Adrenal gland (tissue), 19 donors: ENCODE measurements around the gene GOLGA6L24. TPM values are rescaled to one million over a fixed set of nuclear protein-coding genes. Genes with fewer than 3 reads are reported as not detected.
"Not testable (repeated sequence)": the region's sequence is repeated elsewhere in the genome, so short reads cannot be mapped to it uniquely, and the experiment has no call there.

Source experiments
- DNase-seq, 7 donors: peaks; one replicate each; pipeline ENCODE4 v3.0.0-alpha.2; 2019 to 2020
- H3K27ac ChIP-seq, 5 donors: fragments of 200-600 bp; sonication (generic) in 4 of 5; 1 replicate in 3 of 5; 2 replicates in 2 of 5; pipeline versions ENCODE4 v1.5.1 to v1.8.0; 2016 to 2020; ENCODE audit warnings: mild to moderate bottlenecking in 1 of 5
- H3K27me3 ChIP-seq: fragments of 200-600 bp; 2 replicates; pipeline ENCODE4 v1.8.0; 2021
- H3K36me3 ChIP-seq, 2 donors: fragments of 200-600 bp; replicated peaks in 1 of 2; 1 replicate in 1 of 2; 2 replicates in 1 of 2; pipeline versions ENCODE4 v1.5.1 to v1.8.0; 2018 to 2022
- H3K4me1 ChIP-seq, 2 donors: fragments of 200-600 bp; replicated peaks in 1 of 2; 1 replicate in 1 of 2; 2 replicates in 1 of 2; pipeline versions ENCODE4 v1.5.1 to v1.8.0; 2018 to 2021
- H3K4me3 ChIP-seq, 4 donors: fragments of 200-600 bp; sonication (generic) in 3 of 4; one replicate each; pipeline ENCODE4 v1.5.1; 2016 to 2018
- H3K9me3 ChIP-seq, 3 donors: fragments of 200-600 bp; sonication (generic) in 1 of 3; replicated peaks in 1 of 3; 1 replicate in 2 of 3; 2 replicates in 1 of 3; pipeline versions ENCODE4 v1.5.1 to v1.8.0; 2016 to 2021
- WGBS, 4 donors: extraction: QIAGEN DNeasy Blood & Tissue Kit in 2 of 4; methylation state at CpG; one replicate each; pipeline versions ENCODE4 v1.1.5 to v1.1.7; 2013 to 2017; 5-methylcytosine and 5-hydroxymethylcytosine counted together
- intact Hi-C, 2 donors: fragments of 100-400 bp; cut with DNase I; formaldehyde crosslinking; loops; one replicate each; pipeline versions ENCODE4 v1.14.1 to v1.15.0; 2022 to 2023
- long read RNA-seq, 10 donors: library from polyadenylated mRNA in 3 of 10; unstranded in 2 of 10; stranded (forward) in 1 of 10; transcript quantifications; one replicate each; pipeline ENCODE4 v2.0.0 and lab custom pipeline, GENCODE V29; 2021 to 2026
- polyA plus RNA-seq, 3 donors: library from polyadenylated mRNA; stranded (reverse); fragments of 200-250 nt in 2 of 3; fragments of 350-450 nt in 1 of 3; fragmentation: Illumina TruSeq in 1 of 3; extraction: RNeasy Lipid Tissue Mini Kit (QIAGEN cat#74804) in 1 of 3; gene quantifications; one replicate each; pipeline ENCODE4 v1.2.3, GENCODE V29; 2013 to 2014
- total RNA-seq, 9 donors: library from RNA; depleted of rRNA in 4 of 9; stranded (reverse); fragments of >200 nt in 4 of 9; fragments of 120-200 nt in 1 of 9; fragmentation: NEBNext Ultra II Directional in 1 of 9; extraction: Animal tissue kit (Norgen Biotek cat#: 25700) in 1 of 9; gene quantifications; one replicate each; pipeline versions ENCODE4 v1.1.0 to v1.2.4, GENCODE V29; 2013 to 2023
- donor health status: healthy with polysubstance abuse.
- donor health status: Bipolar disorder and iron deficiency.
- donor health status: DM: yes; HTN: yes; CAD: no.
- donor health status: DM: no; HTN: no; CAD: no.
- donor health status: DM: no; HTN: no; CAD: no.
- donor health status: DM: yes; HTN: yes; CAD: no.

Gene GOLGA6L24
- total RNA-seq: not detected
- polyA plus RNA-seq: not detected
- long read RNA-seq, donor 1: 0 reads
- long read RNA-seq, donor 2: 0 reads
- long read RNA-seq, donor 3: 0 reads
- long read RNA-seq, donor 4: 0 reads
- long read RNA-seq, donor 5: 0 reads
- long read RNA-seq, donor 6: 0 reads
- long read RNA-seq, donor 7: 0 reads
- long read RNA-seq, donor 8: 0 reads
- long read RNA-seq, donor 9: 0 reads
- long read RNA-seq, donor 10: 0 reads

- H3K27me3 ChIP-seq, intact Hi-C loops, DNase-seq, H3K4me1 ChIP-seq, H3K27ac ChIP-seq, H3K4me3 ChIP-seq, H3K9me3 ChIP-seq, H3K36me3 ChIP-seq: not testable (repeated sequence)
- WGBS, 4 donors: no CpG with 5 or more reads among the region's 7 CpGs
Observed at GRCh38 chr15:28357984-28358383, at the start of gene GOLGA6L24. GOLGA6L24 (minus strand) TSS chr15:28358084; CDS start chr15:28358023, 61 bp downstream.

- H3K9me3 ChIP-seq, H3K4me3 ChIP-seq, H3K4me1 ChIP-seq, H3K27ac ChIP-seq, H3K27me3 ChIP-seq, intact Hi-C loops, DNase-seq, H3K36me3 ChIP-seq: not testable (repeated sequence)
- WGBS, 4 donors: 0% methylated on average over 1 of the region's 64 CpGs; no CpG with 5 or more reads in 3 of the 4 donors
Observed at GRCh38 chr15:28402774-28403435, 45.0 kb upstream of the GOLGA6L24 start.

GRCh38 chr15:28396022-28396421 is 38.1 kb upstream of the GOLGA6L24 start:
- H3K27ac ChIP-seq, H3K27me3 ChIP-seq, intact Hi-C loops, H3K4me3 ChIP-seq, H3K4me1 ChIP-seq, H3K36me3 ChIP-seq, DNase-seq, H3K9me3 ChIP-seq: not testable (repeated sequence)
- WGBS, 4 donors: 86 to 90% methylated on average over 2 of the region's 11 CpGs; no CpG with 5 or more reads in 2 of the 4 donors

GRCh38 chr15:28380053-28380452 is 22.2 kb upstream of the GOLGA6L24 start:
- H3K4me1 ChIP-seq, H3K27me3 ChIP-seq, H3K27ac ChIP-seq, H3K4me3 ChIP-seq, DNase-seq, H3K36me3 ChIP-seq, intact Hi-C loops, H3K9me3 ChIP-seq: not testable (repeated sequence)
- 63 to 75% (median 66%) methylated on average over 2 of the region's 3 CpGs for WGBS, 4 donors

- H3K36me3 ChIP-seq, H3K4me1 ChIP-seq, H3K9me3 ChIP-seq, H3K4me3 ChIP-seq, H3K27ac ChIP-seq, DNase-seq, intact Hi-C loops, H3K27me3 ChIP-seq: not testable (repeated sequence)
- no CpG with 5 or more reads among the region's 8 CpGs for WGBS, 4 donors
Observed at GRCh38 chr15:28378364-28378763, 20.5 kb upstream of the GOLGA6L24 start, which contains the start of gene GOLGA8F. GOLGA8F (plus strand) TSS chr15:28378664; CDS start chr15:28378762, 98 bp downstream.

GRCh38 chr15:28365502-28365901 is 7.6 kb upstream of the GOLGA6L24 start:
- WGBS, 4 donors: 84 to 92% methylated on average over 7 to 9 of the region's 17 CpGs; no CpG with 5 or more reads in 2 of the 4 donors
- intact Hi-C loops, H3K36me3 ChIP-seq, H3K9me3 ChIP-seq, H3K27me3 ChIP-seq, H3K4me3 ChIP-seq, H3K4me1 ChIP-seq, H3K27ac ChIP-seq: not testable (repeated sequence)
- peak in 1 of 7 donors; percentile 0 for DNase-seq

GRCh38 chr15:28322129-28322588 is 35.7 kb downstream of the GOLGA6L24 start, which contains the start of gene HERC2:
HERC2 (minus strand) TSS chr15:28322179; CDS start chr15:28321433, 746 bp downstream.
- H3K36me3 ChIP-seq, H3K27me3 ChIP-seq, DNase-seq, H3K4me1 ChIP-seq, intact Hi-C loops, H3K9me3 ChIP-seq: not testable (repeated sequence)
- peak within 1 kb of the TSS in 1 of 5 donors; percentile 52 for H3K27ac ChIP-seq
- peak within 1 kb of the TSS in 1 of 4 donors; percentile 38 for H3K4me3 ChIP-seq
- no CpG with 5 or more reads among the region's 52 CpGs for WGBS, 4 donors

GRCh38 chr15:28321358-28322078 is 36.4 kb downstream of the GOLGA6L24 start:
- DNase-seq, H3K4me1 ChIP-seq, intact Hi-C loops, H3K9me3 ChIP-seq, H3K36me3 ChIP-seq, H3K27me3 ChIP-seq: not testable (repeated sequence)
- Histone ChIP-seq H3K4me3 (peak overlapping the region in 1 of 4 donors; percentile 38), H3K27ac (peak overlapping the region in 1 of 5 donors; percentile 52)
- 1 to 4% (median 2%) methylated on average over 4 to 10 of the region's 39 CpGs for WGBS, 4 donors

- H3K4me3 ChIP-seq, DNase-seq, intact Hi-C loops: not testable (repeated sequence)
Observed at GRCh38 chr15:28319725-28320124, 38.2 kb downstream of the GOLGA6L24 start.

GRCh38 chr15:28318828-28319227 is 39.1 kb downstream of the GOLGA6L24 start:
- WGBS, 4 donors: 100% methylated on average over 1 of the region's 3 CpGs; no CpG with 5 or more reads in 3 of the 4 donors
- DNase-seq, intact Hi-C loops: not testable (repeated sequence)

More at GRCh38 chr15:28319725-28320124, 38.2 kb downstream of the GOLGA6L24 start:
- H3K9me3 ChIP-seq, H3K27ac ChIP-seq, H3K4me1 ChIP-seq, H3K36me3 ChIP-seq, H3K27me3 ChIP-seq: not testable (repeated sequence)
- 89 to 98% (median 95%) methylated on average over 1 of the region's 1 CpG for WGBS, 4 donors

More at GRCh38 chr15:28318828-28319227, 39.1 kb downstream of the GOLGA6L24 start:
- H3K27me3 ChIP-seq, H3K4me3 ChIP-seq, H3K9me3 ChIP-seq, H3K27ac ChIP-seq, H3K4me1 ChIP-seq, H3K36me3 ChIP-seq: not testable (repeated sequence)
